Brain microvascular endothelial cell (primary cell): ENCODE measurements around the gene ATP8A2.
A peak's percentile ranks its signal among the peaks of the same experiment; 100 is the strongest.

ENCODE experiments used
- DNase-seq: peaks from one replicate; pipeline ENCODE4 v3.0.0-alpha.2; 2020
- H3K27ac ChIP-seq: fragments of 250-450 bp; sonication (Bioruptor Pico); 2 replicates; pipeline ENCODE4 v1.5.1; 2020; ENCODE audit warnings: mild to moderate bottlenecking, moderate library complexity
- H3K27me3 ChIP-seq: fragments of 250-450 bp; sonication (Bioruptor Pico); replicated peaks from 2 replicates; pipeline ENCODE4 v1.5.1; 2020; ENCODE audit warnings: mild to moderate bottlenecking
- H3K36me3 ChIP-seq: fragments of 250-450 bp; sonication (Bioruptor Pico); replicated peaks from 2 replicates; pipeline ENCODE4 v1.5.1; 2020; ENCODE audit warnings: mild to moderate bottlenecking
- H3K4me3 ChIP-seq: 2 replicates; pipeline ENCODE4 v1.5.1; 2011; ENCODE audit warnings: low read depth, mild to moderate bottlenecking, control low read depth, low read length, moderate library complexity
- in situ Hi-C: cut with HindIII; loops from 2 replicates; pipeline ENCODE4 v1.10.0; 2017; ENCODE audit warnings: low sequenced_read_pairs, low pct_ligation_motif_present
- TF ChIP-seq, protein P1 (sequence below): IDR thresholded peaks from 2 replicates; pipeline ENCODE4 v1.5.1; 2011; ENCODE audit warnings: low read depth, mild to moderate bottlenecking, moderate library complexity, low read length, control low read depth, inconsistent platforms; ENCODE audit errors: missing control alignments

ATP8A2 gene

DNA sequence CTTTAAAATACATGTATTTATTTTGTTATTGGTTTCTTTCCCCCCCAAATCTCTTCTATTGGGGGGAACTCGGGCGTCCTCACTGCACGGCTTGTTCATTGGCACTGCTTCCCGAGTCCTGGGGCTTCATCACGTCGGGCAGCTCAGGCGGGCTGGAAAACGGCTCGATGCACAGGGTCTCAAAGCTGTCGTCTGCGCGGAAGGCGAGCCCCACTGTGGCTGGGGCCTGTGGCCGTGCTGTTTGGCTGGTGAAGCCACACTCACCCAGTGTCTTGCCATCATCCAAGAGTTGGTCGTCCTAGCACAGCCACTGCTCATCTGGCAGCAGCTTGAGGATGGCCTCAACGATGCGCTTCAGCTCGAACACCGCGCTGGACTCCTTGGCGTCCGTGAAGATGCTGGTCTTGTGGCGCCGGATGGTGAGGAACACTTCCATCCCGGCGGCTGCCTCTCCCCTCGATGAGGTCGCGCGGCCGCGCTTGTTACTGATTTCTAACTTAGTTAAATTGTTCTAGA, 6.0 kb upstream of the ATP8A2 start:
- TF ChIP-seq, protein P1, sequence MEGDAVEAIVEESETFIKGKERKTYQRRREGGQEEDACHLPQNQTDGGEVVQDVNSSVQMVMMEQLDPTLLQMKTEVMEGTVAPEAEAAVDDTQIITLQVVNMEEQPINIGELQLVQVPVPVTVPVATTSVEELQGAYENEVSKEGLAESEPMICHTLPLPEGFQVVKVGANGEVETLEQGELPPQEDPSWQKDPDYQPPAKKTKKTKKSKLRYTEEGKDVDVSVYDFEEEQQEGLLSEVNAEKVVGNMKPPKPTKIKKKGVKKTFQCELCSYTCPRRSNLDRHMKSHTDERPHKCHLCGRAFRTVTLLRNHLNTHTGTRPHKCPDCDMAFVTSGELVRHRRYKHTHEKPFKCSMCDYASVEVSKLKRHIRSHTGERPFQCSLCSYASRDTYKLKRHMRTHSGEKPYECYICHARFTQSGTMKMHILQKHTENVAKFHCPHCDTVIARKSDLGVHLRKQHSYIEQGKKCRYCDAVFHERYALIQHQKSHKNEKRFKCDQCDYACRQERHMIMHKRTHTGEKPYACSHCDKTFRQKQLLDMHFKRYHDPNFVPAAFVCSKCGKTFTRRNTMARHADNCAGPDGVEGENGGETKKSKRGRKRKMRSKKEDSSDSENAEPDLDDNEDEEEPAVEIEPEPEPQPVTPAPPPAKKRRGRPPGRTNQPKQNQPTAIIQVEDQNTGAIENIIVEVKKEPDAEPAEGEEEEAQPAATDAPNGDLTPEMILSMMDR, result no peak
- no peak overlapping the region for H3K27ac ChIP-seq
- no peak overlapping the region for H3K4me3 ChIP-seq
- H3K27me3 ChIP-seq, result no peaks in the 10 kb centered on the region
- no peaks in the 10 kb centered on the region for H3K36me3 ChIP-seq
- in situ Hi-C loops, result no loop called here
- no peak for DNase-seq

DNA sequence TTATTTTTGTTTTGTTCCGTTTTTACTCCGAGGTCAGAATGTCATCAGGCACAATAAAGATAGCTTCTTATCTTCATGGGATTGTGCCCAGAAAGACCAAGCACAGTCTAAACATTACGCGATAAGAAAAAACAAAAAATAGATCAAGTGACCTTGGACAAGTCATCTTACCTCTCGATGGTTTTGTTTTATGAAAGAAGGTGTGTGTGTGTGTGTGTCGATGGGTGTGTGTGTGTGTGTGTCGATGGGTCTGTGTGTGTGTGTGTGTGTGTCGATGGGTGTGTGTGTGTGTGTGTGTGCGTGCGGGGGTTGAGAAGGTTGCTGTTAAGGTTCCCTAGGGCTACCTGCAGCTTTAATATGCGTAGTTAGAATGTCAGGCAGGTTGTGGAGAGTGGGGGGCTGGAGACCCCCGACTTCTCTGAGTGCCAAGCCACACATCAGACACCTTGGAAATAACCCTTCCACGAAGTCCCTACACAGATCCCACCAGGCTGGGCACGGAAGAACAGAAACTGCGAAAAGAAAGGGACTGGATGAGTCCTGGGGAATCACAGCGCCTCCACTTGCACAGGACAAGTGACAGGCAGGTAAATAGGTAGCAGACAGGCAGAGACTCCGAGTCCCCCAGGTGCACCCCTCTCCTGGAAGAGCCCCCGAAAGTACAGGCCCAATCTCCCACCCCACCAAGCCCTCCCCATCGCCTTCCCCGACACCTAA, 458 bp upstream of the ATP8A2 start:
- in situ Hi-C loops, result no loop called here
- Histone ChIP-seq H3K36me3 (no peaks in the 10 kb centered on the region), H3K27ac (no peak overlapping the region), H3K27me3 (peaks cover 32% of the 10 kb centered on the region), H3K4me3 (peak overlapping the region; percentile 15)
- TF ChIP-seq, protein P1, result no peak
- no peak for DNase-seq

DNA sequence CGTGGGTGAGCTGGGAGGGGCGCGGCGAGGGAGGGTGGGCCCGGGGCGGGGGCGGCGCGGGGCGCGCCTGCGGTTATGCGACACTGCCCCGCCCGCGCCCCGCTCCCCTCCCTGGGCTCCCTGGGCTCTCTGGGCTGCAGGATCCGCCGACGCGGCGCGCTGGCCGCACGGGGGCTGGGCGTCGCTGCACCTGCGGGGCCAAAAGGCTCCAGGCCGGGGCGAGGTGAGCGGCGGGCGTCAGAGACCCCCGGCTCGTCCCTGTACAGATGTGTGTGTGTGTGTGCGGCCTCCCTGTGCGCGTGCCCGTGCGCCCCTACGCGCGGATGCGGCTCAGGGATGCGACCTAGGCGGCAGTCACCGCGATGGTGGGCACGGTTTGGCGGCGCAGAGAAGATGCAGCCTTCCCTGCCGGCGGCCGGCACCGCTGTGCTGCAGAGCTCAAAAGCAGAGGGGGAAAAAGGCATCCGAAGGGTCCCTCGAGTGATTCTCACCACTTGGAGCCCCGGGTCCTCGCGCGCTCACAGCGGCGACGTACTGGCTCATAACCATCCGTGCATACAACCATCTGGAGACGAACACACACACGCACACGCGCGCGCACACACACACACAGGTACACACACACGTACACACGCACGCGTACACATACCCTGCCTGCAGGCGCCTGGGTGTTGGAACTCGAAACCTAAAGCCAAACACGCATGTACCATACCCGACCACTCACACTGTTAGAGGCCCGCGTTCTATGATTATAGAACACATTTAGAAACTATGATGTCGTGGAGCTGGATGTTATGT, 709 bp downstream of the ATP8A2 start:
- in situ Hi-C loops, result no loop called here

DNA sequence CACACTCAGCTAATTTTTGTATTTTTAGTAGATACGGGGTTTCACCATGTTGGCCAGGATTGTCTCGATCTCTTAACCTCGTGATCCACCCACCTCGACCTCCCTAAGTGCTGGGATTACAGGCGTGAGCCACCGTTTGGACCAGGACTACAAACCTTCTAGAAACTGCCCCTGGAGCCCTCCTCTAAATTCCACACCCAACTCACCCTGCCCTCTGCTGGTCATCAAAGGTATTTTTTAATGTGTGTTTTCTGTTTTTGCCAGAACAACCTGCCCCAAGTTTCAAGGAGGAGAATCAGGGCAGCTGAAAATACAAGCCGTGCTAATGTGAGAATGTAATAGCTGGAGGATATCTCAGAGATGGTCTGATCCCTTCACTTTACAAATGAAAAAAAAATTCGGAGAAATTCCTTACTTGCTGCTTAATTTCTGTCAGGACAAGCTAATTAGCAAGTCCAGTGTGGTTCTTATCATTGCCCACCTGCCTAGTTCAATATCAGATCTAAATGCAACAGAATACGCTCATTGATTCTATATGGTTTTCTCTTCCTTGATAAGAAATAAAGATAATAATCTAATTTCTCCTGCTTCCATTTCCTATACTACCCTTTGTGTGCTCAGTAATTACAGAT, 4.1 kb downstream of the ATP8A2 start:
- Histone ChIP-seq H3K4me3 (no peak overlapping the region), H3K27me3 (peaks cover 32% of the 10 kb centered on the region), H3K27ac (no peak overlapping the region), H3K36me3 (no peaks in the 10 kb centered on the region)
- TF ChIP-seq, protein P1, result peak; percentile 79
- in situ Hi-C loops, result no loop called here
- peak; percentile 28 for DNase-seq

More for the DNA sequence above, 709 bp downstream of the ATP8A2 start:
- no peak for DNase-seq
- Histone ChIP-seq H3K27me3 (peaks cover 32% of the 10 kb centered on the region), H3K27ac (no peak overlapping the region), H3K4me3 (peak overlapping the region; percentile 30), H3K36me3 (no peaks in the 10 kb centered on the region)
- TF ChIP-seq, protein P1, result no peak

DNA sequence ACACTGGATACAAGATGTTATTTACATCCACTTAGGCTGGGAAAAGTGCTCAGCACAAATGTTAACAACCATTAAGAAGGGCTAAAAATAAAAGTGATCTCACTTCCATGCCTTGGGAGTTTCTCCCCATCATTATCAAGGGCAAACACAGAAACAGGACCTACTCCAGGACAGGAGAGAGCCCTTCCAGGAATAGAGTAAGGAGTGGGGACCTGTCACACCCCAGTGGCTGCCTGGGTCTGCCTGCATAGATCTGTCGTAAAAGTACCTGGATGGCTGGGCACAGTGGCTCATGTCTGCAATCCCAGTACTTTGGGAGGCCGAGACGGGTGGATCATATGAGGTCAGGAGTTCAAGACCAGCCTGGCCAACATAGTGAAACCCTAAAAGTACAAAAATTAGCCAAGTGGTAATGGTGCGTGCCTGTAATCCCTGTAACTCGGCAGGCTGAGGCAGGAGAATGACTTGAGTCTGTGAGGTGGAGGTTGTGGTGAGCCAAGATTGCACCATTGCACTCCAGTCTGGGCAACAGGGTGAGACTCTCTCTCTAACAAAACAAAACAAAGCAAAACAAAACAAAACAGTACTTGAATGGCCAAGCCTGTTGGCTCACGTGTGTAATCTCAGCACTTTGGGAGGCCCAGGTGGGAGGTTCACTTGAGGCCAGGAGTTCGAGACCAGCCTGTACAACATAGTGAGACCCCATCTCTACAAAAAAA, 5.6 kb downstream of the ATP8A2 start:
- H3K27ac ChIP-seq, result no peak overlapping the region
- H3K4me3 ChIP-seq, result no peak overlapping the region
- DNase-seq, result no peak
- peaks cover 18% of the 10 kb centered on the region for H3K27me3 ChIP-seq
- TF ChIP-seq, protein P1, result no peak
- in situ Hi-C loops, result no loop called here
- H3K36me3 ChIP-seq, result no peaks in the 10 kb centered on the region
